ENCODE results near the gene TRAK2.

DNA sequence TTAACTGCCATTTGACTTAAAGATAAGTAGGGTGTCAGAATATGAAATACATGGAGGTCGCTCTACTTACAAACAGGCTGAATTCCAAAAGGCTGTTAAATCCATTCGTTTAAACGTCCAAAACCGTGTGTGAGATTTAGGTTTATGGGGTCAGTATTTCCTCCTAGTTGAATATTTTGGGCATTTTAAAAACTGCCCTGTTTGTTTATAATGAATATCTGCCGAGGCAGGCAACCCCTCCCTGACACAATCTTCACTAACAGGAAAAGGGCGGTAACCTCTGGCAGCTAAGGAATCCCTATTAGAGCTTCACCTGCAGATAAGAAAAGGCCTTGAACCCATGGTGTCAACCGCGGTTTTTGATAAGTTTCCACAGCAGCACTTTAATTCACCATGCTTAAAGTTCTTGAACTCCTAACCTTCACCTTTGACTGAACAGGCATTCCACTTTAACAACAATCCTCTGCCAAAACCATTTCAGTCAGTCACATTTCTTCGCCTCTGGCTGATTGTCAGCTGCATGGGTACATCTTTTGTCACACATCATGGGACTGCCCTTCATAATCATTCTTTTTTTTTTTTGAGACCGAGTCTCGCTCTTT lies 17.8 kb downstream of the TRAK2 start:
- TF ChIP-seq JUNB (IDR thresholded peaks at IDR 0.05; ENCODE audit: unreplicated experiment) (no peak), NANOG (IDR thresholded peaks at IDR 0.05; ENCODE audit: borderline replicate concordance) (no peak), POLR2AphosphoS5 (IDR thresholded peaks at IDR 0.05; ENCODE audit: low read depth) (no peak), EZH2phosphoT487 (IDR thresholded peaks at IDR 0.05; ENCODE audit: unreplicated experiment) (no peak)
- TF ChIP-seq, protein P1, sequence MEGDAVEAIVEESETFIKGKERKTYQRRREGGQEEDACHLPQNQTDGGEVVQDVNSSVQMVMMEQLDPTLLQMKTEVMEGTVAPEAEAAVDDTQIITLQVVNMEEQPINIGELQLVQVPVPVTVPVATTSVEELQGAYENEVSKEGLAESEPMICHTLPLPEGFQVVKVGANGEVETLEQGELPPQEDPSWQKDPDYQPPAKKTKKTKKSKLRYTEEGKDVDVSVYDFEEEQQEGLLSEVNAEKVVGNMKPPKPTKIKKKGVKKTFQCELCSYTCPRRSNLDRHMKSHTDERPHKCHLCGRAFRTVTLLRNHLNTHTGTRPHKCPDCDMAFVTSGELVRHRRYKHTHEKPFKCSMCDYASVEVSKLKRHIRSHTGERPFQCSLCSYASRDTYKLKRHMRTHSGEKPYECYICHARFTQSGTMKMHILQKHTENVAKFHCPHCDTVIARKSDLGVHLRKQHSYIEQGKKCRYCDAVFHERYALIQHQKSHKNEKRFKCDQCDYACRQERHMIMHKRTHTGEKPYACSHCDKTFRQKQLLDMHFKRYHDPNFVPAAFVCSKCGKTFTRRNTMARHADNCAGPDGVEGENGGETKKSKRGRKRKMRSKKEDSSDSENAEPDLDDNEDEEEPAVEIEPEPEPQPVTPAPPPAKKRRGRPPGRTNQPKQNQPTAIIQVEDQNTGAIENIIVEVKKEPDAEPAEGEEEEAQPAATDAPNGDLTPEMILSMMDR (conservative IDR thresholded peaks at IDR 0.05; ENCODE audit: low read depth in 2 of 2): no peak

Measured in GM23338 (cell line).